GM12875 (cell line): ENCODE data around the gene EIF3A.

Experiments
- H3K4me3 ChIP-seq: one replicate; pipeline ENCODE4 v1.5.1; 2011; ENCODE audit warnings: low read depth, low read length, control low read depth
- CTCF ChIP-seq: IDR thresholded peaks from 2 replicates; pipeline ENCODE4 v1.5.1; 2011; ENCODE audit warnings: low read depth, mild to moderate bottlenecking, control low read depth, inconsistent platforms, low read length, moderate library complexity, borderline replicate concordance; ENCODE audit not compliant: insufficient read depth

EIF3A gene

GRCh38 chr10:119026301-119027110 is 54.1 kb downstream of the EIF3A start:
- H3K4me3 ChIP-seq: no peak overlapping the region
- TF ChIP-seq CTCF: no peak

DNA sequence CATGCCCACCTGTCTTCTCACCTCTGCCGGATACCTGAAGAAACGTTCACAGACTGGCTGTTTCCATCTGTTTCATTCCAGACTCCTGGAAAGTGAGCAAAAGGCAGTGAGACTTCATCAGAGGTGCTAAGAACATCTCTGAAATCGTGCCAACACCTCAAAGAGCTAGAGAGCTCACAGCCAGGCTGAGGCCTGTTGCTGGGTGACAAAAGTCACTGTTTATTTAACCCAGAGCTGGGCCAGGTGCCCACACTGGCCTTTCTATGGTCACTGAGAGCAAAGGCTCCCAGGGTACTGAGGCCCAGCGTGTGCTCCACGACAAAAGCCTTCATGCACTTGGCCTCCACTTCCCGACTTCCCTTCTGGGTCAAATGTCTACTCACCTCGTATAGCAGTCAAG is 54.8 kb downstream of the EIF3A start:
- no peak for TF ChIP-seq CTCF
- H3K4me3 ChIP-seq: no peak overlapping the region

DNA sequence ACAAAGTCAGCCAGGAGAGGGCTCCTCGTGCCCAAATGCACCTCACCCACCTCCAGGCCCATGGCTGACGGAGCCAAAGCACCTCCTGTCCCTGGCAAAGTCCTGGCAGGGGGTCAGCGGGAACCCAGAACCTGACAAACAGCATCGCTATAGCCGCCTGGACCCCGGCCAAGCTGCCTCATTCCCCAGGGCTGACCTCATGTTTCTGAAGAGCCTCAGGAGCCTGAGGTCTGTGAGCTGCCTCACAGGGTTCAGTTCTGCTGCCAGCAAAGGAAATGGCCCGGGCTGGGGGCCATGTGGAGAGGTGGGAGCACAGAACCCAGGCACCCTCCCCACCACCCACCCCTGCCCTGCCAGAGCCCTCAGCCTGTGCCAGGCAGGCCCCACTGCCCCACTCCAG is 55.3 kb downstream of the EIF3A start:
- no peak overlapping the region for H3K4me3 ChIP-seq
- no peak for TF ChIP-seq CTCF

DNA sequence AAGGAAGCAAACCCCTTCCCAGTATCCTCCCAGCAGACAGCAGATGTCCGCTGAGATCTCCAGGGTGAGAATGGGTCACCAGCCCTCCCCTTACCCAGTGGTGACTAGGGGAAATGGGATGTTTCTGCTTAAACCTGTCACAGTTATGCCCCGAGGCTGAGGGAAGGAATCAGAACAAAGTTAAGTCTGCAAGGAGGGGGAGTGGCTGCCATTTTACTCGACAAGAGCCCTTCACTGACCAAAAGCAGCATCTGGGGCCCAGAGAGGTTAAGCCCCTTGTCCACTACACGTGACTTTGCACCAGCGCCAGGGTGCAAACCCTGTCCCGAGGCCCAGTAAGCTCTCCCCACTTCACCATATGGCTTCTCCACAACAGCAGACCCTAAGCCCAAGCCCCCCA is 55.7 kb downstream of the EIF3A start:
- no peak for TF ChIP-seq CTCF
- H3K4me3 ChIP-seq: no peak overlapping the region

DNA sequence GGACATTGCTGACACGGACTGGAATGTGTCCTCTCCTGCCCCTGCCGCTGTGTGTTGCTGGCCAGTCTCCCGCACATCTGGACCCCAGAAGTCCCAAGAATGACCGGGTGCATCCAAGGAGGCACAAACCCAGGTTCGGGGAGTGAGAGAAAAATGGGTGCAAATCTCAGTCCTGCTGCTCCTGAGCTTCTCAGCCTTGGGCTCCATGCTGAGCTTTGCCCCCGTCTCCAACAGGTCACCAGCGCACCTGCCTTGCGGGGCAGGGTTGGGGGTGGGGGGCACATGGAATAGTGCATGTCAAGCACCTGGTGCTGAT is 57.1 kb downstream of the EIF3A start:
- TF ChIP-seq CTCF: no peak
- no peak overlapping the region for H3K4me3 ChIP-seq

- H3K4me3 ChIP-seq: no peak overlapping the region
- TF ChIP-seq CTCF: no peak
These were observed 57.6 kb downstream of the EIF3A start for GRCh38 chr10:119022846-119023552.

DNA sequence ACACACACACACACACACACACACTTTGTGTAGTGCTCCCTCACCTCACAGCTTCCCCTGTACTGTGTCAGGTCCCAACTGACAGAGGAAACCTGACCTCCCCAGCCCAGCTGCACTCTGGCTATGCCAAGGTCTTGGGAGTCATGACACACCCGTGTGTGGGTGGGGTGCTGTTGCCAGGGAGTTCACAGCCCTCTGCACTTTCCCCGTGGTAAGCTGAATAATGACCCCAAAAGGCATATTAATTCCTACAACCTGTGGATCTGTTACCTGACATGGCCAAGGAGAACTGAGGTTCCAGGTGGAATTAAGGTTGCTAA is 60.0 kb downstream of the EIF3A start:
- TF ChIP-seq CTCF: no peak
- no peak overlapping the region for H3K4me3 ChIP-seq
